Measurements from ENCODE around the gene DISP3. TPM values are rescaled to one million over a fixed set of nuclear protein-coding genes. Genes with fewer than 3 reads are reported as not detected.

The DISP3 gene
- total and polyA plus RNA-seq, 2 experiments from 2014 or later: 0.18 to 0.74 TPM

DNA sequence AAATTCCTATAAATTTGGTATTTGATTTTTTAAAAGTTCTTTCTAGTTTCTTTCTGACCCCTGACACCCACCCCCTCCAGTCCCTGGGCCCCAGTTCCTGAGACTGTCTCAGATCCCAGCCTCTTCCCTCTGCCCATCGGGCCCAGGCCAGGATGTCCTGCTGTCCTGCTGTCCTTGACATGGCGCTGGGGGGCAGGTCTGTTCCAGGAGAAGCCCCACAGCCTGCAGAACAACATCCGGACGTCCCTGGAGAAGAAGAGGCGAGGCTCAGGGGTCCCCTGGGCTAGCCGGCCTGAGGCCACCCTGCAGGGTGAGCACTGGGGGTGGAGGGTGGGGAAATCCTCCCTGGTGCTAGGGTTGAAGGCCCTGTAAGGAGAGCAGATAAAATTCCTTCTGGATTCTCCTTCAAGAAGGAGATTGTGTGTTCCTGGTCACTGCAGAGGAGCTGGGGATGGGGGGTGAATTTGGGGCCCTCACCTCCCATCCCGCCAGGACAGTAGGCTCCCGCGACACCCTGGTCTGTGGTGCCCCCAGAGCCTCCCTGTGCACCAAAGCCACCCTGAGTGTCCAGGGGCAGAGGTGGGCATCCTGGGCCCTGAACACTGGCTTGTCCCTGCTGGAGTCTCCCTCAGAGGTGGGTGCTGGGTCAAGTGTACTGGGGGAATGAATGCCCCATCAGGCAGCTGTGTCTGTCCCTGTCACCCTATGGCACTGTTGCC lies 45.0 kb downstream of the DISP3 start:
- Histone ChIP-seq H3K4me3 (no peak overlapping the region), H3K36me3 (no peaks in the 10 kb centered on the region), H3K27ac (no peak overlapping the region), H3K4me1 (ENCODE audit: low read depth) (no peaks in the 10 kb centered on the region), H3K27me3 (no peaks in the 10 kb centered on the region), H3K9me3 (ENCODE audit: low read depth) (no peaks in the 10 kb centered on the region)
- DNase-seq (ENCODE audit: low read depth in 1 of 2, low spot score in 1 of 2): no peak
- TF ChIP-seq, protein P1, sequence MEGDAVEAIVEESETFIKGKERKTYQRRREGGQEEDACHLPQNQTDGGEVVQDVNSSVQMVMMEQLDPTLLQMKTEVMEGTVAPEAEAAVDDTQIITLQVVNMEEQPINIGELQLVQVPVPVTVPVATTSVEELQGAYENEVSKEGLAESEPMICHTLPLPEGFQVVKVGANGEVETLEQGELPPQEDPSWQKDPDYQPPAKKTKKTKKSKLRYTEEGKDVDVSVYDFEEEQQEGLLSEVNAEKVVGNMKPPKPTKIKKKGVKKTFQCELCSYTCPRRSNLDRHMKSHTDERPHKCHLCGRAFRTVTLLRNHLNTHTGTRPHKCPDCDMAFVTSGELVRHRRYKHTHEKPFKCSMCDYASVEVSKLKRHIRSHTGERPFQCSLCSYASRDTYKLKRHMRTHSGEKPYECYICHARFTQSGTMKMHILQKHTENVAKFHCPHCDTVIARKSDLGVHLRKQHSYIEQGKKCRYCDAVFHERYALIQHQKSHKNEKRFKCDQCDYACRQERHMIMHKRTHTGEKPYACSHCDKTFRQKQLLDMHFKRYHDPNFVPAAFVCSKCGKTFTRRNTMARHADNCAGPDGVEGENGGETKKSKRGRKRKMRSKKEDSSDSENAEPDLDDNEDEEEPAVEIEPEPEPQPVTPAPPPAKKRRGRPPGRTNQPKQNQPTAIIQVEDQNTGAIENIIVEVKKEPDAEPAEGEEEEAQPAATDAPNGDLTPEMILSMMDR (IDR thresholded peaks at IDR 0.05; ENCODE audit: low read depth, low read length): no peak

DNA sequence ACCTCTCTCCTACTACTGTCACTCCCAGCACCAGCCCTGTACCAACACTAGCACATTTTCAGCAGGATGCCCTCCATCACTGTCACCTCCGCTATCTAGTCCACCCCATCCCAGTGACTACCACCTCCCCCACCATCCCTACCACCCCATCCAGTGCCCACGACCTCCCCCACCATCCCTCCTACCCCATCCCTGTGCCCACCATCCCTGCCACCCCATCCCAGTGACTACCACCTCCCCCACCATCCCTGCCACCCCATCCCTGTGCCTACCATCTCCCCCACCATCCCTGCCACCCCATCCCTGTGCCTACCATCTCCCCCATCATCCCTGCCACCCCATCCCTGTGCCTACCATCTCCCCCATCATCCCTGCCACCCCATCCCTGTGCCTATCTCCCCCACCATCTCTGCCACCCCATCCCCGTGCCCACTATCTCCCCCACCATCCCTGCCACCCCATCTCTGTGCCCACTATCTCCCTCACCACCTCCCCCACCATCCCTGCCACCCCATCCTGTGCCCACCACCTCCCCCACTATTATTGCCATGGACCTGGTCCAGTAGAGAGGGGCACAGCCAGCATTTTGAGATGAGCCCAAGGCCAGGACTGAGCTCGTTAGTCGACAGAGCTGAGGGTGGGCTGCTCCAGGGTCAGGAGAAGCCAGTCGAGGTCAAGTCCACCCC lies 45.7 kb downstream of the DISP3 start:
- TF ChIP-seq, protein P1 (IDR thresholded peaks at IDR 0.05; ENCODE audit: low read depth, low read length): no peak

DNA sequence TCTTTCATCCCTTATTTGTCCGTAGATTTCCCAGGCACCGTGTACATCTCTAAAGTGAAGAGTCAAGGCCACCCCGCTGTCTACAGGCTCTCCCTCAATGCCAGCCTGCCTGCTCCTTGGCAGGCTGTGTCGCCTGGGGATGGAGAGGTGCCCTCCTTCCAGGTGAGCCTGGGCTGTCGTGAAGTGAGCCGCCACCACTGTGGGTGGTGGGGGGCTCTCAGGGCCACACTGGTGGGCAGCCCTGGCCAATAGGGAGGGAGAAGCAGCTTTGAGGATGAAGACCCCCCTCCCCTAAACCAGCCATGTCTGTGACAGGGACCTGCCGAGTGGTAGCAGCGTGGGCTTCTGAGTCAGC lies 46.2 kb downstream of the DISP3 start:
- Histone ChIP-seq H3K9me3 (ENCODE audit: low read depth) (no peaks in the 10 kb centered on the region), H3K4me3 (no peak overlapping the region), H3K36me3 (no peaks in the 10 kb centered on the region), H3K27ac (no peak overlapping the region), H3K4me1 (ENCODE audit: low read depth) (no peaks in the 10 kb centered on the region), H3K27me3 (no peaks in the 10 kb centered on the region)
- no peak for DNase-seq (ENCODE audit: low read depth in 1 of 2, low spot score in 1 of 2)
- TF ChIP-seq, protein P1 (IDR thresholded peaks at IDR 0.05; ENCODE audit: low read depth, low read length): no peak

More for the DNA sequence above, 45.7 kb downstream of the DISP3 start:
- Histone ChIP-seq H3K27me3 (no peaks in the 10 kb centered on the region), H3K27ac (no peak overlapping the region), H3K4me3 (no peak overlapping the region), H3K4me1 (ENCODE audit: low read depth) (no peaks in the 10 kb centered on the region), H3K36me3 (no peaks in the 10 kb centered on the region), H3K9me3 (ENCODE audit: low read depth) (no peaks in the 10 kb centered on the region)
- no peak for DNase-seq (ENCODE audit: low read depth in 1 of 2, low spot score in 1 of 2)

DNA sequence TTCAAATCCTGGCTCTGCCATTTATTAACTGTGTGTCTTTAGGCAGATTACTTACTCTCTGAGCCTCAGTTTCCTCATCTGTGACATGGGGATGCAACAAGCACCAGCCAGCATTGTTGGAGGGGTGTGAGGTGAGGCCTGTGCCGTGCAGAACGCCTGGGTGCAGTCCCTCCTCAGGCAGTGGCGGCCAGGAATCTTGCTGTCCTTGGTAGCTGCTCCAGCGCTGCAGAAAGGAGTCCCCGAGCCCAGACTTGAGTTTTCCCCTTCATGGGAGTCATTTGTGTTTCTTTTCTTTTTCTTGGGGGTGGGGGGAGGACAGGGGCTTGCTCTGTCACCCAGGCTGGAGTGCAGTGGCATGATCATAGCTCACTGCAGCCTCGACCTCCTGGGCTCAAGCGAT lies 46.6 kb downstream of the DISP3 start:
- TF ChIP-seq, protein P1 (IDR thresholded peaks at IDR 0.05; ENCODE audit: low read depth, low read length): no peak
- Histone ChIP-seq H3K27ac (no peak overlapping the region), H3K9me3 (ENCODE audit: low read depth) (no peaks in the 10 kb centered on the region), H3K4me1 (ENCODE audit: low read depth) (no peaks in the 10 kb centered on the region), H3K27me3 (no peaks in the 10 kb centered on the region), H3K4me3 (no peak overlapping the region), H3K36me3 (no peaks in the 10 kb centered on the region)
- no peak for DNase-seq (ENCODE audit: low read depth in 1 of 2, low spot score in 1 of 2)

DNA sequence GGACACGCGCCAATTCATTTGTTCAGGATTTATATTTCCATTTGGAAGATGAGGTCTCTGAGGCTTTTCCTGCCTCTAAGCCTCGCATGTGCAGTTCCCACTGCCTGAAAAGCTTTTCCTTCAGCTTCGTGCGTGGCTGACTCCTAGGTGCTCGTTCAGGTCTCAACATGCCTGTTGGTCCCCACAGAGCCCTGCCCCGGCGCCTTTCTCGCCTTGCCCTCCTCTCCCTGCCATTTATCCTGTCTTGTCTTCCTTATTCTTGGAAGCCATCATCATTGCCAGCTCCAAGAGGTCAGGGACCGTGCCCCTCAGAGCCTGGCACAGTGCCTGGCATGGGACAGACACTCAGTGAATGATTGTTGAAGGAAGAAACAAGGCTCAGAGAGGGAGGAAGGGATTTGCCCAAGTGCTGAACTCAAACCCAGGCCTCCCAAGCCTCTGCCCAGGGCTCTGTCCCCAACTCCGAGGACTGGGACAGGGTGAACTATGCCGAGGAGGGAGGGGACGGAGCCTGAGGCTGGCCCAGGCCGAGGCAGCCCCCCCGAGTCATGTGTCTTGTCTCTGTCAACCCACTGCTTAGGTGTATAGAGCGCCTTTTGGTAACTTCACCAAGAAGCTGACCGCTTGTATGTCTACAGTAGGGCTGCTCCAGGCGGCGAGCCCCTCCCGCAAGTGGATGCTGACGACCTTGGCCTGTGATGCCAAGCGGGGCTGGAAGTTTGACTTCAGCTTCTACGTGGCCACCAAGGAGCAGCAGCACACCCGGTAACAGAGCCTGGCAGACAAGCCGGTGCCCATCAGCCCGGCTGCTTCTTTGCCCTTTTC lies 47.3 kb downstream of the DISP3 start:
- no peak overlapping the region for H3K4me3 ChIP-seq
- H3K36me3 ChIP-seq: no peaks in the 10 kb centered on the region
- TF ChIP-seq, protein P1 (IDR thresholded peaks at IDR 0.05; ENCODE audit: low read depth, low read length): no peak
- no peaks in the 10 kb centered on the region for H3K4me1 ChIP-seq (ENCODE audit: low read depth)
- H3K9me3 ChIP-seq (ENCODE audit: low read depth): no peaks in the 10 kb centered on the region
- no peak overlapping the region for H3K27ac ChIP-seq
- DNase-seq (ENCODE audit: low read depth in 1 of 2, low spot score in 1 of 2): no peak
- no peaks in the 10 kb centered on the region for H3K27me3 ChIP-seq
